Gastrocnemius medialis (tissue), 4 donors: ENCODE data around the gene RHBDD1. TPM values are rescaled to one million over a fixed set of nuclear protein-coding genes. Genes with fewer than 3 reads are reported as not detected.
A peak's percentile ranks its signal among the peaks of the same experiment; 100 is the strongest.

Experiments used
- ATAC-seq, 2 donors: fragments of 150-250 bp; one replicate each; pipeline ENCODE4 v1.9.1; 2016
- DNase-seq, 2 donors: peaks; one replicate each; pipeline ENCODE4 v3.0.0-alpha.2; 2019
- H3K27ac ChIP-seq, 4 donors: fragments of 200-600 bp; sonication (generic); 1 replicate in 1 of 4; 2 replicates in 3 of 4; pipeline ENCODE4 v1.5.1; 2016 to 2018; ENCODE audit warnings: mild to moderate bottlenecking in 2 of 4, moderate library complexity in 1 of 4
- H3K27me3 ChIP-seq, 3 donors: fragments of 200-600 bp; sonication (generic) in 2 of 3; 1 replicate in 1 of 3; 2 replicates in 2 of 3; pipeline versions ENCODE4 v1.5.1 to v1.6.0; 2016 to 2019; ENCODE audit warnings: mild to moderate bottlenecking in 1 of 3, moderate library complexity in 1 of 3
- H3K36me3 ChIP-seq, 2 donors: fragments of 200-600 bp; sonication (generic) in 1 of 2; one replicate each; pipeline ENCODE4 v1.5.1; 2017 to 2018
- H3K4me1 ChIP-seq, 2 donors: fragments of 200-600 bp; sonication (generic) in 1 of 2; one replicate each; pipeline ENCODE4 v1.5.1; 2016 to 2017; ENCODE audit warnings: mild to moderate bottlenecking in 2 of 2
- H3K4me3 ChIP-seq, 4 donors: fragments of 200-600 bp; sonication (generic) in 3 of 4; 1 replicate in 1 of 4; 2 replicates in 3 of 4; pipeline ENCODE4 v1.5.1; 2016 to 2019; ENCODE audit warnings: mild to moderate bottlenecking in 2 of 4
- H3K9me3 ChIP-seq, 3 donors: fragments of 200-600 bp; sonication (generic) in 2 of 3; 1 replicate in 1 of 3; 2 replicates in 2 of 3; pipeline ENCODE4 v1.5.1; 2016 to 2019
- CTCF ChIP-seq, 5 experiments: fragments of 450-650 bp in 3 of 5; fragments of 200-600 bp in 2 of 5; sonication (generic) in 2 of 5; IDR thresholded peaks in 4 of 5; conservative IDR thresholded peaks in 1 of 5; 1 replicate in 4 of 5; 2 replicates in 1 of 5; pipeline ENCODE4 v1.5.1; 2016 to 2019; ENCODE audit warnings: antibody characterized with exemption in 5 of 5, mild to moderate bottlenecking in 3 of 5, moderate library complexity in 3 of 5
- POLR2A ChIP-seq, 2 donors: fragments of 450-650 bp; IDR thresholded peaks; one replicate each; pipeline ENCODE4 v1.6.1; 2017; ENCODE audit warnings: antibody characterized with exemption in 2 of 2, mild to moderate bottlenecking in 2 of 2, moderate library complexity in 2 of 2
- in situ Hi-C, 4 donors: fragments of 200-750 bp; cut with MboI; loops; one replicate each; pipeline versions ENCODE4 v1.15.0 to v1.8.0; 2017; ENCODE audit warnings: low sequenced_read_pairs in 4 of 4
- intact Hi-C: fragments of 100-400 bp; cut with DNase I; formaldehyde crosslinking; loops from one replicate; pipeline ENCODE4 v1.15.1; 2023; ENCODE audit warnings: low total_unique reads
- total RNA-seq, 4 donors: library from RNA; depleted of rRNA; stranded (reverse); fragments of >200 nt; gene quantifications; one replicate each; pipeline versions ENCODE4 v1.1.0 to v1.2.3, GENCODE V29; 2016

The RHBDD1 gene
- total RNA-seq, 4 donors from 2014 or later = 6.2 to 14.2 (median 8.7) TPM

GRCh38 chr2:226885769-226886435 is 50.0 kb downstream of the RHBDD1 start:
- TF ChIP-seq CTCF (IDR thresholded peaks at IDR 0.05 in 4 of 5, conservative IDR thresholded peaks at IDR 0.05 in 1 of 5) (no peak), POLR2A (IDR thresholded peaks at IDR 0.05) (no peak)
- no peaks in the 10 kb centered on the region for H3K9me3 ChIP-seq
- H3K4me3 ChIP-seq = no peak overlapping the region
- DNase-seq (no peak), ATAC-seq (peak; percentile 45 to 53)
- no peak overlapping the region for H3K27ac ChIP-seq
- in situ Hi-C loops (no loop called here), intact Hi-C loops (no loop called here)
- no peaks in the 10 kb centered on the region for H3K4me1 ChIP-seq
- no peaks in the 10 kb centered on the region for H3K27me3 ChIP-seq
- H3K36me3 ChIP-seq = no peaks in the 10 kb centered on the region

- H3K4me1 ChIP-seq = no peaks in the 10 kb centered on the region
- TF ChIP-seq CTCF (IDR thresholded peaks at IDR 0.05 in 4 of 5, conservative IDR thresholded peaks at IDR 0.05 in 1 of 5) = no peak
- TF ChIP-seq POLR2A (IDR thresholded peaks at IDR 0.05) = no peak
- H3K36me3 ChIP-seq = no peaks in the 10 kb centered on the region
- in situ Hi-C loops (no loop called here), intact Hi-C loops (no loop called here)
- DNase-seq (no peak), ATAC-seq (no peak)
- no peaks in the 10 kb centered on the region for H3K27me3 ChIP-seq
- no peak overlapping the region for H3K4me3 ChIP-seq
- no peak overlapping the region for H3K27ac ChIP-seq
- no peaks in the 10 kb centered on the region for H3K9me3 ChIP-seq
These were observed 52.1 kb downstream of the RHBDD1 start for GRCh38 chr2:226887940-226888339.

- intact Hi-C loops (no loop called here), in situ Hi-C loops (no loop called here)
- no peaks in the 10 kb centered on the region for H3K9me3 ChIP-seq
- no peaks in the 10 kb centered on the region for H3K4me1 ChIP-seq
- no peak overlapping the region for H3K27ac ChIP-seq
- no peak overlapping the region for H3K4me3 ChIP-seq
- DNase-seq (no peak), ATAC-seq (no peak)
- no peak for TF ChIP-seq CTCF (IDR thresholded peaks at IDR 0.05 in 4 of 5, conservative IDR thresholded peaks at IDR 0.05 in 1 of 5)
- TF ChIP-seq POLR2A (IDR thresholded peaks at IDR 0.05) = no peak
- no peaks in the 10 kb centered on the region for H3K36me3 ChIP-seq
- H3K27me3 ChIP-seq = no peaks in the 10 kb centered on the region
These were observed 52.6 kb downstream of the RHBDD1 start for GRCh38 chr2:226888378-226888965.

- DNase-seq = no peak
- intact Hi-C loops = no loop called here
- TF ChIP-seq POLR2A (IDR thresholded peaks at IDR 0.05) = no peak
These were observed 53.1 kb downstream of the RHBDD1 start for GRCh38 chr2:226888971-226889370.

GRCh38 chr2:226890286-226890685 is 54.4 kb downstream of the RHBDD1 start:
- ATAC-seq (no peak), DNase-seq (no peak)
- in situ Hi-C loops (no loop called here), intact Hi-C loops (no loop called here)
- Histone ChIP-seq H3K27ac (no peak overlapping the region), H3K4me3 (no peak overlapping the region), H3K9me3 (no peaks in the 10 kb centered on the region), H3K36me3 (no peaks in the 10 kb centered on the region), H3K4me1 (no peaks in the 10 kb centered on the region), H3K27me3 (no peaks in the 10 kb centered on the region)
- TF ChIP-seq POLR2A (IDR thresholded peaks at IDR 0.05) (no peak), CTCF (IDR thresholded peaks at IDR 0.05 in 4 of 5, conservative IDR thresholded peaks at IDR 0.05 in 1 of 5) (no peak)

More at GRCh38 chr2:226888971-226889370, 53.1 kb downstream of the RHBDD1 start:
- in situ Hi-C loops = no loop called here
- Histone ChIP-seq H3K27me3 (no peaks in the 10 kb centered on the region), H3K4me1 (no peaks in the 10 kb centered on the region), H3K36me3 (no peaks in the 10 kb centered on the region), H3K4me3 (no peak overlapping the region), H3K27ac (no peak overlapping the region), H3K9me3 (no peaks in the 10 kb centered on the region)
- ATAC-seq = no peak
